K562 (cell line): ENCODE results near the gene BMI1. TPM values are rescaled to one million over a fixed set of nuclear protein-coding genes. Genes with fewer than 3 reads are reported as not detected.
A peak's percentile ranks its signal among the peaks of the same experiment; 100 is the strongest.

ENCODE experiments used
- BRD4 ChIP-seq: fragments of 200-600 bp; sonication (generic); IDR thresholded peaks from 2 replicates; pipeline ENCODE4 v1.6.1; 2017; ENCODE audit warnings: inconsistent platforms
- CHD1 ChIP-seq: fragments of 200-600 bp; sonication (generic); IDR thresholded peaks from one replicate; pipeline ENCODE4 v1.6.1; 2012; ENCODE audit warnings: mild to moderate bottlenecking, moderate library complexity, low read length, inconsistent platforms
- ESRRB ChIP-seq: fragments of 250-450 bp; sonication (Bioruptor Pico); IDR thresholded peaks from 2 replicates; pipeline ENCODE4 v1.5.0; 2020; ENCODE audit warnings: mild to moderate bottlenecking, moderate library complexity, borderline replicate concordance
- FOXA3 ChIP-seq, 2 experiments: fragments of 450-650 bp in 1 of 2; sonication (generic) in 1 of 2; formaldehyde crosslinking; IDR thresholded peaks in 1 of 2; conservative IDR thresholded peaks in 1 of 2; 2 replicates each; pipeline versions ENCODE4 v1.4.0 to v1.8.0; 2020 to 2022; ENCODE audit warnings: mild to moderate bottlenecking in 2 of 2, missing genetic modification reagents in 1 of 2
- HDAC8 ChIP-seq: fragments of 450-650 bp; IDR thresholded peaks from 2 replicates; pipeline ENCODE4 v1.6.1; 2016; ENCODE audit warnings: mild to moderate bottlenecking, missing genetic modification characterization, moderate library complexity, missing compliant biosample characterization
- NBN ChIP-seq: fragments of 450-650 bp; IDR thresholded peaks from 2 replicates; pipeline ENCODE4 v1.6.1; 2016; ENCODE audit warnings: low read depth, mild to moderate bottlenecking
- SIRT6 ChIP-seq: IDR thresholded peaks from one replicate; pipeline ENCODE4 v1.6.1; 2012; ENCODE audit warnings: low read depth, mild to moderate bottlenecking, control low read depth, inconsistent platforms, low read length, moderate library complexity
- TCF3 ChIP-seq: sonication (generic); formaldehyde crosslinking; IDR thresholded peaks from 2 replicates; pipeline ENCODE4 v1.4.0; 2020; ENCODE audit warnings: mild to moderate bottlenecking, missing genetic modification reagents
- TRIM24 ChIP-seq, 2 experiments: fragments of 450-650 bp; IDR thresholded peaks; 2 replicates each; pipeline ENCODE4 v1.6.1; 2016
- polyA plus RNA-seq, 8 experiments: library from polyadenylated mRNA; depleted of rRNA in 4 of 8; stranded (reverse) in 5 of 8; unstranded in 3 of 8; fragments of >200 nt; fragmentation: Nextera tagmentation in 2 of 8; fragmentation: Illumina TruSeq in 1 of 8; extraction: Ambion mirVana in 2 of 8; extraction: Trizol in 1 of 8; gene quantifications; 2 replicates each; pipeline versions ENCODE4 v1.2.1 to v1.2.3, GENCODE V29; 2011 to 2014; ENCODE audit warnings: inconsistent platforms in 1 of 8, missing spikeins in 1 of 8
- total RNA-seq, 7 experiments: library from RNA; depleted of rRNA in 6 of 7; stranded (reverse); fragments of >200 nt in 6 of 7; fragmentation: Illumina TruSeq in 2 of 7; extraction: Trizol in 2 of 7; gene quantifications; 2 replicates each; pipeline versions ENCODE4 v1.2.1 to v1.2.3, GENCODE V29; 2011 to 2021; ENCODE audit warnings: low replicate concordance in 1 of 7
- TF ChIP-seq, protein P1 (sequence below), 2 experiments: IDR thresholded peaks; 2 replicates each; pipeline ENCODE4 v1.6.1; 2012; ENCODE audit warnings: improper control_type of control experiment in 2 of 2, low read depth in 2 of 2, low read length in 2 of 2, borderline replicate concordance in 1 of 2
- TF ChIP-seq, protein P2 (sequence below): sonication (generic); formaldehyde crosslinking; IDR thresholded peaks from 2 replicates; pipeline ENCODE4 v1.8.1; 2022; ENCODE audit warnings: missing genetic modification reagents
- TF ChIP-seq, protein P3 (sequence below): fragments of 450-650 bp; IDR thresholded peaks from 2 replicates; pipeline ENCODE4 v1.6.1; 2016; ENCODE audit warnings: mild to moderate bottlenecking, moderate library complexity

BMI1 gene
- total and polyA plus RNA-seq, 9 of the 15 experiments (the other 6 are each of a cell fraction or from before 2014, with no cell fraction given) = 21.4 to 103 (median 70.8) TPM

DNA sequence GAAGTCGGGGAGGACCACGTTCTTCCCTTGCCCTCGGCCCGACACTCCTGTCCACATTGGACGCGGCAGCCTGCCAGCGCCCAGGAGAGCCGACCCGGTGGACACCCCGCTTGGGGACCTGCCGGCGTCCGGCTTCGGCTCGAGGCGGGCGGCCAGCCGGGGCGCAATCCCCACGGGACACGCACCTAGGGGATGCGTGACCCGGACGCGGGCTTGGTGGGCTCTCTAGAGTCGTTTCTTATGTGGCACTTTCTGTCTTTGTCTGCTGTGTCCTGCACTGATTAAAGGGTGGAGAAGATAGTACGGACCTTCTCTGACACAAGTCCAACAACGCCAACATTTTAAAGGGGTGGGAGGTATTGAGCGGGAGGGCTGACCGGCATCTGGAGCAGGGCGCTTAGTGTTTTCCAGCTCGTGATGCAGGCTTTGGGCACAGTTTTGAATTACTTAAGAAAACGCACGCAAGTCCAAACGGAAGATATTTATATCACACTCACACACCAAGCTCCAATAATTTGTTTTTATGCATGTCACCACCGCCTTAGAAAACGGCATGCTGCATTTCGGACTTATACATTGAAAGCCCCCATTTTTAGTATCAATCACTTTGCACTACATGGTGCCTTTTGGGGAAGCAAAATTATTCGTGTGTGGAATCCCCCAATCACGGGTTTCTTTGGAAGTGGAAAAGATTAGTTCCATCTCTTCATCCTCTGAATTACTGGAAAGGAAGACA lies 20.5 kb downstream of the BMI1 start (continued):
- TF ChIP-seq, protein P1, sequence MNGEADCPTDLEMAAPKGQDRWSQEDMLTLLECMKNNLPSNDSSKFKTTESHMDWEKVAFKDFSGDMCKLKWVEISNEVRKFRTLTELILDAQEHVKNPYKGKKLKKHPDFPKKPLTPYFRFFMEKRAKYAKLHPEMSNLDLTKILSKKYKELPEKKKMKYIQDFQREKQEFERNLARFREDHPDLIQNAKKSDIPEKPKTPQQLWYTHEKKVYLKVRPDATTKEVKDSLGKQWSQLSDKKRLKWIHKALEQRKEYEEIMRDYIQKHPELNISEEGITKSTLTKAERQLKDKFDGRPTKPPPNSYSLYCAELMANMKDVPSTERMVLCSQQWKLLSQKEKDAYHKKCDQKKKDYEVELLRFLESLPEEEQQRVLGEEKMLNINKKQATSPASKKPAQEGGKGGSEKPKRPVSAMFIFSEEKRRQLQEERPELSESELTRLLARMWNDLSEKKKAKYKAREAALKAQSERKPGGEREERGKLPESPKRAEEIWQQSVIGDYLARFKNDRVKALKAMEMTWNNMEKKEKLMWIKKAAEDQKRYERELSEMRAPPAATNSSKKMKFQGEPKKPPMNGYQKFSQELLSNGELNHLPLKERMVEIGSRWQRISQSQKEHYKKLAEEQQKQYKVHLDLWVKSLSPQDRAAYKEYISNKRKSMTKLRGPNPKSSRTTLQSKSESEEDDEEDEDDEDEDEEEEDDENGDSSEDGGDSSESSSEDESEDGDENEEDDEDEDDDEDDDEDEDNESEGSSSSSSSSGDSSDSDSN (IDR thresholded peaks at IDR 0.05; ENCODE audit: borderline replicate concordance in 1 of 2, low read depth in 2 of 2, low read length in 2 of 2) = peak in 1 of 2 experiments; percentile 81; a peak in 1 of 4 replicates
- TF ChIP-seq FOXA3 (CRISPR knock-in tag; conservative IDR thresholded peaks at IDR 0.05 in 1 of 2, IDR thresholded peaks at IDR 0.05 in 1 of 2) (peak in 1 of 2 experiments; percentile 27; a peak in 1 of 4 replicates), SIRT6 (no peak), BRD4 (peak; percentile 23; the same call in 1 of the 2 replicates), HDAC8 (no peak), NBN (no peak), ESRRB (CRISPR knock-in tag) (no peak), CHD1 (peak; percentile 13), TRIM24 (IDR thresholded peaks at IDR 0.05) (no peak), TCF3 (CRISPR knock-in tag) (no peak)
- TF ChIP-seq, protein P2, sequence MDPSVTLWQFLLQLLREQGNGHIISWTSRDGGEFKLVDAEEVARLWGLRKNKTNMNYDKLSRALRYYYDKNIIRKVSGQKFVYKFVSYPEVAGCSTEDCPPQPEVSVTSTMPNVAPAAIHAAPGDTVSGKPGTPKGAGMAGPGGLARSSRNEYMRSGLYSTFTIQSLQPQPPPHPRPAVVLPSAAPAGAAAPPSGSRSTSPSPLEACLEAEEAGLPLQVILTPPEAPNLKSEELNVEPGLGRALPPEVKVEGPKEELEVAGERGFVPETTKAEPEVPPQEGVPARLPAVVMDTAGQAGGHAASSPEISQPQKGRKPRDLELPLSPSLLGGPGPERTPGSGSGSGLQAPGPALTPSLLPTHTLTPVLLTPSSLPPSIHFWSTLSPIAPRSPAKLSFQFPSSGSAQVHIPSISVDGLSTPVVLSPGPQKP (CRISPR knock-in tag) = no peak
- TF ChIP-seq, protein P3, sequence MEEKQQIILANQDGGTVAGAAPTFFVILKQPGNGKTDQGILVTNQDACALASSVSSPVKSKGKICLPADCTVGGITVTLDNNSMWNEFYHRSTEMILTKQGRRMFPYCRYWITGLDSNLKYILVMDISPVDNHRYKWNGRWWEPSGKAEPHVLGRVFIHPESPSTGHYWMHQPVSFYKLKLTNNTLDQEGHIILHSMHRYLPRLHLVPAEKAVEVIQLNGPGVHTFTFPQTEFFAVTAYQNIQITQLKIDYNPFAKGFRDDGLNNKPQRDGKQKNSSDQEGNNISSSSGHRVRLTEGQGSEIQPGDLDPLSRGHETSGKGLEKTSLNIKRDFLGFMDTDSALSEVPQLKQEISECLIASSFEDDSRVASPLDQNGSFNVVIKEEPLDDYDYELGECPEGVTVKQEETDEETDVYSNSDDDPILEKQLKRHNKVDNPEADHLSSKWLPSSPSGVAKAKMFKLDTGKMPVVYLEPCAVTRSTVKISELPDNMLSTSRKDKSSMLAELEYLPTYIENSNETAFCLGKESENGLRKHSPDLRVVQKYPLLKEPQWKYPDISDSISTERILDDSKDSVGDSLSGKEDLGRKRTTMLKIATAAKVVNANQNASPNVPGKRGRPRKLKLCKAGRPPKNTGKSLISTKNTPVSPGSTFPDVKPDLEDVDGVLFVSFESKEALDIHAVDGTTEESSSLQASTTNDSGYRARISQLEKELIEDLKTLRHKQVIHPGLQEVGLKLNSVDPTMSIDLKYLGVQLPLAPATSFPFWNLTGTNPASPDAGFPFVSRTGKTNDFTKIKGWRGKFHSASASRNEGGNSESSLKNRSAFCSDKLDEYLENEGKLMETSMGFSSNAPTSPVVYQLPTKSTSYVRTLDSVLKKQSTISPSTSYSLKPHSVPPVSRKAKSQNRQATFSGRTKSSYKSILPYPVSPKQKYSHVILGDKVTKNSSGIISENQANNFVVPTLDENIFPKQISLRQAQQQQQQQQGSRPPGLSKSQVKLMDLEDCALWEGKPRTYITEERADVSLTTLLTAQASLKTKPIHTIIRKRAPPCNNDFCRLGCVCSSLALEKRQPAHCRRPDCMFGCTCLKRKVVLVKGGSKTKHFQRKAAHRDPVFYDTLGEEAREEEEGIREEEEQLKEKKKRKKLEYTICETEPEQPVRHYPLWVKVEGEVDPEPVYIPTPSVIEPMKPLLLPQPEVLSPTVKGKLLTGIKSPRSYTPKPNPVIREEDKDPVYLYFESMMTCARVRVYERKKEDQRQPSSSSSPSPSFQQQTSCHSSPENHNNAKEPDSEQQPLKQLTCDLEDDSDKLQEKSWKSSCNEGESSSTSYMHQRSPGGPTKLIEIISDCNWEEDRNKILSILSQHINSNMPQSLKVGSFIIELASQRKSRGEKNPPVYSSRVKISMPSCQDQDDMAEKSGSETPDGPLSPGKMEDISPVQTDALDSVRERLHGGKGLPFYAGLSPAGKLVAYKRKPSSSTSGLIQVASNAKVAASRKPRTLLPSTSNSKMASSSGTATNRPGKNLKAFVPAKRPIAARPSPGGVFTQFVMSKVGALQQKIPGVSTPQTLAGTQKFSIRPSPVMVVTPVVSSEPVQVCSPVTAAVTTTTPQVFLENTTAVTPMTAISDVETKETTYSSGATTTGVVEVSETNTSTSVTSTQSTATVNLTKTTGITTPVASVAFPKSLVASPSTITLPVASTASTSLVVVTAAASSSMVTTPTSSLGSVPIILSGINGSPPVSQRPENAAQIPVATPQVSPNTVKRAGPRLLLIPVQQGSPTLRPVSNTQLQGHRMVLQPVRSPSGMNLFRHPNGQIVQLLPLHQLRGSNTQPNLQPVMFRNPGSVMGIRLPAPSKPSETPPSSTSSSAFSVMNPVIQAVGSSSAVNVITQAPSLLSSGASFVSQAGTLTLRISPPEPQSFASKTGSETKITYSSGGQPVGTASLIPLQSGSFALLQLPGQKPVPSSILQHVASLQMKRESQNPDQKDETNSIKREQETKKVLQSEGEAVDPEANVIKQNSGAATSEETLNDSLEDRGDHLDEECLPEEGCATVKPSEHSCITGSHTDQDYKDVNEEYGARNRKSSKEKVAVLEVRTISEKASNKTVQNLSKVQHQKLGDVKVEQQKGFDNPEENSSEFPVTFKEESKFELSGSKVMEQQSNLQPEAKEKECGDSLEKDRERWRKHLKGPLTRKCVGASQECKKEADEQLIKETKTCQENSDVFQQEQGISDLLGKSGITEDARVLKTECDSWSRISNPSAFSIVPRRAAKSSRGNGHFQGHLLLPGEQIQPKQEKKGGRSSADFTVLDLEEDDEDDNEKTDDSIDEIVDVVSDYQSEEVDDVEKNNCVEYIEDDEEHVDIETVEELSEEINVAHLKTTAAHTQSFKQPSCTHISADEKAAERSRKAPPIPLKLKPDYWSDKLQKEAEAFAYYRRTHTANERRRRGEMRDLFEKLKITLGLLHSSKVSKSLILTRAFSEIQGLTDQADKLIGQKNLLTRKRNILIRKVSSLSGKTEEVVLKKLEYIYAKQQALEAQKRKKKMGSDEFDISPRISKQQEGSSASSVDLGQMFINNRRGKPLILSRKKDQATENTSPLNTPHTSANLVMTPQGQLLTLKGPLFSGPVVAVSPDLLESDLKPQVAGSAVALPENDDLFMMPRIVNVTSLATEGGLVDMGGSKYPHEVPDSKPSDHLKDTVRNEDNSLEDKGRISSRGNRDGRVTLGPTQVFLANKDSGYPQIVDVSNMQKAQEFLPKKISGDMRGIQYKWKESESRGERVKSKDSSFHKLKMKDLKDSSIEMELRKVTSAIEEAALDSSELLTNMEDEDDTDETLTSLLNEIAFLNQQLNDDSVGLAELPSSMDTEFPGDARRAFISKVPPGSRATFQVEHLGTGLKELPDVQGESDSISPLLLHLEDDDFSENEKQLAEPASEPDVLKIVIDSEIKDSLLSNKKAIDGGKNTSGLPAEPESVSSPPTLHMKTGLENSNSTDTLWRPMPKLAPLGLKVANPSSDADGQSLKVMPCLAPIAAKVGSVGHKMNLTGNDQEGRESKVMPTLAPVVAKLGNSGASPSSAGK = peak; percentile 57; the same call in 1 of the 2 replicates
